Measurements from ENCODE around the gene RAD51B. TPM values are rescaled to one million over a fixed set of nuclear protein-coding genes. Genes with fewer than 3 reads are reported as not detected.

Gene RAD51B
- total and polyA plus RNA-seq, 9 of the 15 experiments (the other 6 are each of a cell fraction or from before 2014, with no cell fraction given): 8.5 to 17.3 (median 11.3) TPM

GRCh38 chr14:68397371-68397811 lies 577.8 kb downstream of the RAD51B start:
- TF ChIP-seq MXI1 (IDR thresholded peaks at IDR 0.05; ENCODE audit: low read depth, low read length) (no peak), SPI1 (IDR thresholded peaks at IDR 0.05; ENCODE audit: borderline replicate concordance, low read depth, low read length) (0 out of 2 replicates have a peak, but pooled peaks have one; percentile 9), HMBOX1 (IDR thresholded peaks at IDR 0.05) (no peak), KDM2B (CRISPR knock-in tag; IDR thresholded peaks at IDR 0.05) (no peak), CEBPB (tag; IDR thresholded peaks at IDR 0.05) (peak; percentile 26; the same call in 1 of the 2 replicates)

GRCh38 chr14:68397822-68398221 lies 578.2 kb downstream of the RAD51B start:
- POLR2A ChIA-PET: no interaction called here
- FAIRE-seq: no peak
- in situ Hi-C loops (cut with MboI): no loop called here
- no TSS peak for BruUV-seq (replicated peaks)
- 11% methylated on average over 4 of the region's 6 CpGs for WGBS (ENCODE audit: insufficient coverage, low coverage, missing lambda C conversion rate)
- ATAC-seq: no peak
- CTCF ChIA-PET (ENCODE audit: low intra/inter-chr PET ratio): no interaction called here
- DNase-seq (ENCODE audit: extremely low read depth in 1 of 4, low spot score in 3 of 4): no peak
- Histone ChIP-seq H3K9me1 (ENCODE audit: control insufficient read depth, insufficient read depth, low read length) (no peaks in the 10 kb centered on the region), H3K4me1 (replicated peaks in 1 of 2; ENCODE audit: control insufficient read depth in 2 of 2, insufficient read depth in 2 of 2, low read length in 2 of 2) (peaks cover 0 to 7% of the 10 kb centered on the region in 2 experiments; a peak in 3 of 5 replicates), H3K27me3 (ENCODE audit: control insufficient read depth in 2 of 2, insufficient read depth in 2 of 2, low read length in 2 of 2) (no peaks in the 10 kb centered on the region), H3K27ac (ENCODE audit: extremely low read depth, low read depth, low read length) (no peak overlapping the region), H3K79me2 (ENCODE audit: control insufficient read depth, insufficient read depth, low read length) (no peaks in the 10 kb centered on the region), H3K9me3 (replicated peaks; ENCODE audit: control insufficient read depth, insufficient read depth, low read depth, low read length) (no peaks in the 10 kb centered on the region), H4K20me1 (replicated peaks; ENCODE audit: control insufficient read depth, insufficient read depth, low read length) (no peaks in the 10 kb centered on the region), H3K4me3 (no peak overlapping the region), H3K36me3 (ENCODE audit: control insufficient read depth, insufficient read depth, low read length) (no peaks in the 10 kb centered on the region), H3K9ac (ENCODE audit: insufficient read depth in 1 of 2, low read depth in 2 of 2, low read length in 2 of 2) (no peak overlapping the region; a peak in 1 of 4 replicates), H2AFZ (ENCODE audit: low read depth, low read length) (no peak overlapping the region), H3K4me2 (ENCODE audit: insufficient read depth, low read length) (no peak overlapping the region)
- no peak for TF ChIP-seq U2AF2 (optimal IDR thresholded peaks at IDR 0.05; ENCODE audit: low read depth, low read length)
- no peak for TF ChIP-seq PCBP1 (IDR thresholded peaks at IDR 0.05; ENCODE audit: low read depth, low read length, poor library complexity, severe bottlenecking)
- no peak for TF ChIP-seq PURB (CRISPR knock-in tag; IDR thresholded peaks at IDR 0.05; ENCODE audit: low read depth)
- 0 out of 2 replicates have a peak, but pooled peaks have one; percentile 21 for TF ChIP-seq L3MBTL2 (IDR thresholded peaks at IDR 0.05)
- TF ChIP-seq MBD2 (IDR thresholded peaks at IDR 0.05; ENCODE audit: borderline replicate concordance, low read depth): no peak
- peak; percentile 49; the same call in 1 of the 2 replicates for TF ChIP-seq EGR1 (conservative IDR thresholded peaks at IDR 0.05)
- TF ChIP-seq PHF8 (IDR thresholded peaks at IDR 0.05; ENCODE audit: borderline replicate concordance, low read length): no peak
- peak; percentile 41; the same call in 1 of the 2 replicates for TF ChIP-seq DMBX1 (CRISPR knock-in tag; IDR thresholded peaks at IDR 0.05; ENCODE audit: borderline replicate concordance)
- no peak for TF ChIP-seq GTF2E2 (tag; IDR thresholded peaks at IDR 0.05)
- intact Hi-C loops (cut with micrococcal nuclease): no loop called here

More at GRCh38 chr14:68397371-68397811, 577.8 kb downstream of the RAD51B start:
- Histone ChIP-seq H3K9ac (ENCODE audit: insufficient read depth in 1 of 2, low read depth in 2 of 2, low read length in 2 of 2) (no peak overlapping the region; a peak in 1 of 4 replicates), H3K9me1 (ENCODE audit: control insufficient read depth, insufficient read depth, low read length) (no peaks in the 10 kb centered on the region), H3K27ac (ENCODE audit: extremely low read depth, low read depth, low read length) (no peak overlapping the region), H3K9me3 (replicated peaks; ENCODE audit: control insufficient read depth, insufficient read depth, low read depth, low read length) (no peaks in the 10 kb centered on the region), H3K79me2 (ENCODE audit: control insufficient read depth, insufficient read depth, low read length) (no peaks in the 10 kb centered on the region), H3K4me1 (replicated peaks in 1 of 2; ENCODE audit: control insufficient read depth in 2 of 2, insufficient read depth in 2 of 2, low read length in 2 of 2) (peaks cover 0 to 7% of the 10 kb centered on the region in 2 experiments; a peak in 3 of 5 replicates), H4K20me1 (replicated peaks; ENCODE audit: control insufficient read depth, insufficient read depth, low read length) (no peaks in the 10 kb centered on the region), H2AFZ (ENCODE audit: low read depth, low read length) (no peak overlapping the region), H3K4me3 (no peak overlapping the region), H3K4me2 (ENCODE audit: insufficient read depth, low read length) (no peak overlapping the region), H3K36me3 (ENCODE audit: control insufficient read depth, insufficient read depth, low read length) (no peaks in the 10 kb centered on the region), H3K27me3 (ENCODE audit: control insufficient read depth in 2 of 2, insufficient read depth in 2 of 2, low read length in 2 of 2) (no peaks in the 10 kb centered on the region)
- ATAC-seq (no peak), DNase-seq (ENCODE audit: extremely low read depth in 1 of 4, low spot score in 3 of 4) (no peak), FAIRE-seq (no peak)
- in situ Hi-C loops (cut with MboI): no loop called here
- WGBS (ENCODE audit: insufficient coverage, low coverage, missing lambda C conversion rate): 41% methylated on average over 5 of the region's 6 CpGs
- intact Hi-C loops (cut with micrococcal nuclease): no loop called here
- BruUV-seq (replicated peaks): no TSS peak
- POLR2A ChIA-PET: no interaction called here
- CTCF ChIA-PET (ENCODE audit: low intra/inter-chr PET ratio): no interaction called here

Data from K562 (cell line).